GM12873 (cell line): ENCODE measurements around the gene SENP5.

Experiments
- CTCF ChIP-seq: IDR thresholded peaks from 2 replicates; pipeline ENCODE4 v1.5.1; 2012; ENCODE audit warnings: low read depth, mild to moderate bottlenecking, moderate library complexity, low read length, control low read depth; ENCODE audit not compliant: insufficient read depth; ENCODE audit errors: missing control alignments

The SENP5 gene

GRCh38 chr3:196942915-196943277 is 75.2 kb downstream of the SENP5 start:
- no peak for TF ChIP-seq CTCF

- TF ChIP-seq CTCF: no peak
These were observed 79.6 kb downstream of the SENP5 start for GRCh38 chr3:196947136-196947859.

GRCh38 chr3:196947860-196948441 is 80.2 kb downstream of the SENP5 start:
- no peak for TF ChIP-seq CTCF

GRCh38 chr3:196948442-196949284 is 80.9 kb downstream of the SENP5 start:
- TF ChIP-seq CTCF: no peak

GRCh38 chr3:196949285-196949619 is 81.5 kb downstream of the SENP5 start:
- no peak for TF ChIP-seq CTCF

- TF ChIP-seq CTCF: no peak
These were observed 82.0 kb downstream of the SENP5 start for GRCh38 chr3:196949750-196950149.

- no peak for TF ChIP-seq CTCF
These were observed 83.7 kb downstream of the SENP5 start for GRCh38 chr3:196951371-196951770.
